Measurements from ENCODE around the gene GBGT1.

GRCh38 chr9:133170716-133171115 is 7.0 kb upstream of the GBGT1 start:
- no peak for TF ChIP-seq CTCF (conservative IDR thresholded peaks at IDR 0.05; ENCODE audit: low read depth in 2 of 2)
- no peak for TF ChIP-seq EZH2phosphoT487 (IDR thresholded peaks at IDR 0.05; ENCODE audit: unreplicated experiment)

All from GM23338 (cell line).